DOHH2 (cell line): ENCODE measurements around the gene DNM1L.
A peak's percentile ranks its signal among the peaks of the same experiment; 100 is the strongest.
"Not testable (repeated sequence)": the region's sequence is repeated elsewhere in the genome, so short reads cannot be mapped to it uniquely, and the experiment has no call there.

Source experiments
- H3F3A ChIP-seq: fragments of 200-600 bp; sonication (generic), shearing (Covaris generic); 2 replicates; pipeline ENCODE4 v1.6.0; 2016; ENCODE audit warnings: antibody characterized with exemption, mild to moderate bottlenecking; ENCODE audit not compliant: control insufficient read depth, insufficient read depth
- H3K27ac ChIP-seq: fragments of 200-600 bp; sonication (generic); 2 replicates; pipeline ENCODE4 v1.5.1; 2014; ENCODE audit warnings: low read depth, mild to moderate bottlenecking, low read length, moderate library complexity
- H3K27me3 ChIP-seq: fragments of 200-600 bp; sonication (generic); 2 replicates; pipeline ENCODE4 v1.6.1; 2014; ENCODE audit warnings: mild to moderate bottlenecking, low read length, mixed read lengths; ENCODE audit not compliant: control insufficient read depth
- H3K36me3 ChIP-seq: fragments of 200-600 bp; sonication (generic); 2 replicates; pipeline ENCODE4 v1.6.1; 2014; ENCODE audit warnings: mild to moderate bottlenecking, low read length, moderate library complexity, mixed read lengths; ENCODE audit not compliant: control insufficient read depth
- H3K4me1 ChIP-seq: fragments of 200-600 bp; sonication (generic); 2 replicates; pipeline ENCODE4 v1.6.1; 2014; ENCODE audit warnings: mild to moderate bottlenecking, low read length, mixed read lengths; ENCODE audit not compliant: control insufficient read depth
- H3K4me2 ChIP-seq: fragments of 200-600 bp; sonication (generic); 2 replicates; pipeline ENCODE4 v1.6.0; 2014; ENCODE audit warnings: mild to moderate bottlenecking, low read length, moderate library complexity
- H3K4me3 ChIP-seq: fragments of 200-600 bp; sonication (generic); 2 replicates; pipeline ENCODE4 v1.5.1; 2014; ENCODE audit warnings: mild to moderate bottlenecking, low read length, mixed read lengths
- H3K79me2 ChIP-seq: fragments of 200-600 bp; sonication (generic); 2 replicates; pipeline ENCODE4 v1.6.1; 2014; ENCODE audit warnings: mild to moderate bottlenecking, low read length, mixed read lengths; ENCODE audit not compliant: control insufficient read depth
- H3K9me2 ChIP-seq: fragments of 200-600 bp; sonication (generic); replicated peaks from 2 replicates; pipeline ENCODE4 v1.6.1; 2014; ENCODE audit warnings: mild to moderate bottlenecking, low read length, mixed read lengths; ENCODE audit not compliant: control insufficient read depth
- H3K9me3 ChIP-seq: fragments of 200-600 bp; sonication (generic); 2 replicates; pipeline ENCODE4 v1.6.1; 2014; ENCODE audit warnings: antibody characterized with exemption, low read length, mixed read lengths; ENCODE audit not compliant: control insufficient read depth, insufficient read depth
- H4K20me1 ChIP-seq: fragments of 200-600 bp; sonication (generic); 2 replicates; pipeline ENCODE4 v1.6.0; 2014; ENCODE audit warnings: low read depth, mild to moderate bottlenecking, antibody characterized with exemption, low read length, moderate library complexity; ENCODE audit not compliant: control insufficient read depth, insufficient read depth
- EZH2phosphoT487 ChIP-seq: fragments of 200-600 bp; sonication (generic); IDR thresholded peaks from 2 replicates; pipeline ENCODE4 v1.6.1; 2017; ENCODE audit warnings: borderline replicate concordance, mild to moderate bottlenecking, antibody characterized with exemption, low read length, moderate library complexity, mixed read lengths
- TF ChIP-seq, protein P1 (sequence below): fragments of 200-600 bp; sonication (generic); IDR thresholded peaks from one replicate; pipeline ENCODE4 v1.5.1; 2014; ENCODE audit warnings: antibody characterized with exemption, mild to moderate bottlenecking, low read depth, low read length; ENCODE audit not compliant: poor library complexity, severe bottlenecking

DNM1L gene

DNA sequence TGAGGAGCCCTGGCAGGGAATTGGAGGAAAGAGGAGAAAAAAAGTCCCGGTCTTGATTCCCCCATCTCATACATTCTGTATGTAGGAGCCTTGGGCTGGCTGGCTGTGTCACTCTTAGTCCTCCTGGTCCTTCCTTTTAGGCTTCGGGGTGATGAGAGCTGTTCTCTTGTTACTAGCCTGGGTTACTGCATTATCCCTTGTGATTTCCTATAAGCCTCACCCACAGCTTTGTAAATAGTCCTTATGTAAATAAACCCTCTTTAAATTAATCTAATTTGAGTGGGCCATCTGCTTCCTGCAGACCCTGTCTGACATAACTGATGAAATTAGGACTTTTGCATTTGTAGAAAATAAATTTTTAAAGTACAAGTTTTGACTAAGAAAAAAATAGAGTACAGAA, 19.2 kb downstream of the DNM1L start:
- Histone ChIP-seq H3K27me3 (no peaks in the 10 kb centered on the region), H3F3A (peaks cover 4% of the 10 kb centered on the region; the same call in 1 of the 2 replicates), H3K4me2 (peak overlapping the region; percentile 47), H3K27ac (no peak overlapping the region), H3K9me3 (no peaks in the 10 kb centered on the region), H3K36me3 (peaks cover 43% of the 10 kb centered on the region), H4K20me1 (peaks cover 17% of the 10 kb centered on the region; the same call in 1 of the 2 replicates), H3K4me1 (peaks cover 42% of the 10 kb centered on the region), H3K9me2 (no peaks in the 10 kb centered on the region), H3K4me3 (no peak overlapping the region; the same call in 1 of the 2 replicates), H3K79me2 (peaks cover 86% of the 10 kb centered on the region)
- TF ChIP-seq, protein P1, sequence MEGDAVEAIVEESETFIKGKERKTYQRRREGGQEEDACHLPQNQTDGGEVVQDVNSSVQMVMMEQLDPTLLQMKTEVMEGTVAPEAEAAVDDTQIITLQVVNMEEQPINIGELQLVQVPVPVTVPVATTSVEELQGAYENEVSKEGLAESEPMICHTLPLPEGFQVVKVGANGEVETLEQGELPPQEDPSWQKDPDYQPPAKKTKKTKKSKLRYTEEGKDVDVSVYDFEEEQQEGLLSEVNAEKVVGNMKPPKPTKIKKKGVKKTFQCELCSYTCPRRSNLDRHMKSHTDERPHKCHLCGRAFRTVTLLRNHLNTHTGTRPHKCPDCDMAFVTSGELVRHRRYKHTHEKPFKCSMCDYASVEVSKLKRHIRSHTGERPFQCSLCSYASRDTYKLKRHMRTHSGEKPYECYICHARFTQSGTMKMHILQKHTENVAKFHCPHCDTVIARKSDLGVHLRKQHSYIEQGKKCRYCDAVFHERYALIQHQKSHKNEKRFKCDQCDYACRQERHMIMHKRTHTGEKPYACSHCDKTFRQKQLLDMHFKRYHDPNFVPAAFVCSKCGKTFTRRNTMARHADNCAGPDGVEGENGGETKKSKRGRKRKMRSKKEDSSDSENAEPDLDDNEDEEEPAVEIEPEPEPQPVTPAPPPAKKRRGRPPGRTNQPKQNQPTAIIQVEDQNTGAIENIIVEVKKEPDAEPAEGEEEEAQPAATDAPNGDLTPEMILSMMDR = no peak
- TF ChIP-seq EZH2phosphoT487 = no peak

DNA sequence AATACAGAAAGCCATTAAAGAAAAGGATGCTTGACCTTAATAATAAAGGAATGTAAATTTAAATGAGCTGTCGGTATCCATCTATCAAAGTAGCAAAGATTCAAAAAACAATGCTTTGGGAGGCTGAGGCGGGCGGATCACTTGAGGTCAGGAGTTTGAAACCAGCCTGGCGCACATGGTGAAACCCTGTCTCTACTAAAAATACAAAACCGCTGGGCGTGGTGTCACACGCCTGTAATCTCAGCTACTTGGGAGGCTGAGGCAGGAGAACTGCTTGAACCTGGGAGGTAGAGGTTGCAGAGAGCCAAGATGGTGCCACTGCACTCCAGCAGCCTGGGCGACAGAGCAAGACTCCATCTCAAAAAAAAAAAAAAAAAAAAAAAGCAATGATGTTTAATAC, 20.3 kb downstream of the DNM1L start:
- H3F3A ChIP-seq, H3K4me3 ChIP-seq, H3K4me2 ChIP-seq, H3K27me3 ChIP-seq, H3K9me2 ChIP-seq, H3K27ac ChIP-seq, H3K9me3 ChIP-seq: not testable (repeated sequence)
- Histone ChIP-seq H4K20me1 (peaks cover 13% of the 10 kb centered on the region; the same call in 1 of the 2 replicates), H3K79me2 (peaks cover 76% of the 10 kb centered on the region), H3K36me3 (peaks cover 35% of the 10 kb centered on the region), H3K4me1 (peaks cover 37% of the 10 kb centered on the region)

- no peaks in the 10 kb centered on the region for H3K27me3 ChIP-seq
- peaks cover 40% of the 10 kb centered on the region for H3K36me3 ChIP-seq
- H3F3A ChIP-seq = peaks cover 17% of the 10 kb centered on the region
- no peaks in the 10 kb centered on the region for H3K9me3 ChIP-seq
- H3K9me2 ChIP-seq = no peaks in the 10 kb centered on the region
- H3K4me1 ChIP-seq = peaks cover 15% of the 10 kb centered on the region
- no peak overlapping the region for H3K4me2 ChIP-seq
- H3K27ac ChIP-seq = no peak overlapping the region
- TF ChIP-seq EZH2phosphoT487 = no peak
- TF ChIP-seq, protein P1 = no peak
- 0 out of 2 replicates have a peak, but pooled peaks cover 7% of the 10 kb centered on the region for H4K20me1 ChIP-seq
- H3K4me3 ChIP-seq = no peak overlapping the region
- H3K79me2 ChIP-seq = peaks cover 48% of the 10 kb centered on the region
These were observed 23.4 kb downstream of the DNM1L start for GRCh38 chr12:32702473-32702872.

DNA sequence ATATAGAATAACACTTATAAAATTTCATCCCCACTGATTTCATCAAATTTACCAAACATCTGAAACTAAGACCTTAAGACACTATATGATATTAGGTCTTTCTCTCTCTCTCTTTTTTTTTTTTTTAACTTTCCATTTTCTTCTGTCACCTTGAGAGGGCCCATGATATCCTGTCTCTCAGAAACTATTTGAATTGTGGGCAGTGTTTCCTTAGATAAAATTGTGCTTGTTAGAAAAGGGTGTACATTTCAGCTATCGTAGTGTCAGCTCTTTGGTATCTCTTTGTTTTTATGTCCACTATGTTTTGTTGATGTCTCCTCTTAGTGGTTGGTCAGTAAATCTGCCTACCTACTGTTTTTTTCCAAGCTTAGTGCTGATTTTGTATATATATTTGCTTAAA, 23.8 kb downstream of the DNM1L start:
- Histone ChIP-seq H3K9me2 (no peaks in the 10 kb centered on the region), H3K27me3 (no peaks in the 10 kb centered on the region), H3F3A (peaks cover 17% of the 10 kb centered on the region), H4K20me1 (0 out of 2 replicates have a peak, but pooled peaks cover 6% of the 10 kb centered on the region), H3K4me1 (peaks cover 10% of the 10 kb centered on the region), H3K36me3 (peaks cover 43% of the 10 kb centered on the region), H3K27ac (no peak overlapping the region), H3K4me3 (no peak overlapping the region), H3K9me3 (no peaks in the 10 kb centered on the region), H3K4me2 (no peak overlapping the region), H3K79me2 (peaks cover 43% of the 10 kb centered on the region)
- TF ChIP-seq EZH2phosphoT487 = no peak
- TF ChIP-seq, protein P1 = no peak
